ENCODE data around the gene GPNMB.
"Not testable (repeated sequence)": the region's sequence is repeated elsewhere in the genome, so short reads cannot be mapped to it uniquely, and the experiment has no call there.

Gene GPNMB
- total RNA-seq, result 0.22 to 0.24 reads per million in 2 experiments

DNA sequence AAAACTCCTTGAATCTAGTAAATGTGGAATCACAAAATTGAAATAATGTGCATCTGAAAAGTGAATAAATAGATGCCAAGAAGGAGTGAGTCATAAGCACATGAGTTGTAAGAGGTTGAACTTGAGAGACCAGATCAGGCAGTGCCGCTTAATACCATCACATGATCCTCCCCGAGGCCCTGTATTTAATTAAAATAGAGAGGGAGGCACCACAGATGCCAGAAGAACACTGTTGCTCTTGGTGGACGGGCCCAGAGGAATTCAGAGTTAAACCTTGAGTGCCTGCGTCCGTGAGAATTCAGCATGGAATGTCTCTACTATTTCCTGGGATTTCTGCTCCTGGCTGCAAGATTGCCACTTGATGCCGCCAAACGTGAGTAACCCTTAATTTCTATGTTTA, at the start of gene GPNMB:
GPNMB (plus strand) TSS at position 221 of the 400 bp plus-strand sequence; CDS start at position 304, 83 bp downstream.
- no peak for DNase-seq (ENCODE audit: low read depth)

DNA sequence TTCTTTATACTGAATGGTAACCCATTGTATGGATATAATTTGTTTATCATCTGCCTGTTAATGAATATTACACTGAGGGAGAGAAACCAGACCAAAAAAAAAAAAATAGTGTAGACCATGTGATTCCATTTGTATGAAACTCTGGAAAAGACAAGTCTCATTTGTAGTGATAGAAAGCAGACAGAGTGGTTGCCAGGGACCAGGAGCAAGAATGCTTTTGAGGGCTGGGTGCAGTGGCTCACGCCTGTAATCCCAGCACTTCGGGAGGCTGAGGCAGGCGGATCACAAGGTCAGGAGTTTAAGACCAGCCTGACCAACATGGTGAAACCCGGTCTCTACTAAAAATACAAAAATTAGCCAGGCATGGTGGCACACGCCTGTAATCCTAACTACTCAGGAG, 48.8 kb upstream of the GPNMB start:
- not testable (repeated sequence) for DNase-seq (ENCODE audit: low read depth)

DNA sequence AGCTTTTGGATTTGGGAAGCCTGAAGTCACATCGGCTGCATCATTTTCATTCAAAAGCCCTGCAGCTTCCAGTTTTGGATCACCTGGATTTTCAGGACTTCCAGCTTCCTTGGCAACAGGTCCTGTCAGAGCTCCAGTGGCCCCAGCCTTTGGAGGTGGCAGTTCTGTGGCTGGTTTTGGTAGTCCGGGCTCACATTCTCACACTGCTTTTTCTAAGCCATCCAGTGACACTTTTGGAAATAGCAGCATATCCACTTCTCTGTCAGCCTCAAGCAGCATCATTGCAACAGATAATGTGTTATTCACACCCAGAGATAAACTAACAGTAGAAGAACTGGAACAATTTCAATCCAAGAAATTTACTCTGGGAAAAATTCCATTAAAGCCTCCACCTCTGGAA, 46.2 kb upstream of the GPNMB start:
- no peak for DNase-seq (ENCODE audit: low read depth)

DNA sequence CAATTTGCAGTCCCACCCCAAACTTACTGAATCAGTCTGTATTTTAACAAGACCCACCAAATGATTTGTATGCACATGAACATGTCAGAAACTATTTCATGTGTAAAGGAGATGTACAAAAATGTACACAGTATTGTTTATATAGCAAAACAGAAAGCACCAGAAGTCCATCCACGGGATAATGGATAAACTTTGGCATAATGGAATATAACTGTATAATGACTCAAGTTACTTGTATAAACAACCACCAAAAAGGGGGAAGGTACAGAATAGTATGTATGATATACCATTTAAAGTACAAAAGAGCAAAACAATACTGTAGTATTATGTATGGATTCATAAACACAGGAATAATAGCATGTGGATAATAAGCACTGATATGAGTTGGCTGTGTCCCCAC, 42.3 kb upstream of the GPNMB start:
- DNase-seq (ENCODE audit: low read depth), result no peak

DNA sequence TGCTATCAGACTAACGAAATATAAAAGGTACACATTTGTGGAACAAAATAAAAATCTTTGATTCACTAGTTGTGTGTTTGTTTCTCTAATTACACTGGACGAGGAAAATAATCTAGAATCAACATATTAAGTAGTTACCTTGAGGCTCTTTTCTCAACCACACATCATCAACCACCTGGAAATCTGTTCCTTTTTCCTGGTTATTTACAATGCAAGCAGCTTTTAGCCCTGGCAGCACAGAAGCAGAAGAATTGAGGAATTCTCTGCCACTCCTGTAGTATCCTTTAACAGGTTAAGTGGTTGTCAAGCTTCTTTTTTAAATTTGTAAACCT, 41.0 kb upstream of the GPNMB start:
- DNase-seq (ENCODE audit: low read depth), result no peak

DNA sequence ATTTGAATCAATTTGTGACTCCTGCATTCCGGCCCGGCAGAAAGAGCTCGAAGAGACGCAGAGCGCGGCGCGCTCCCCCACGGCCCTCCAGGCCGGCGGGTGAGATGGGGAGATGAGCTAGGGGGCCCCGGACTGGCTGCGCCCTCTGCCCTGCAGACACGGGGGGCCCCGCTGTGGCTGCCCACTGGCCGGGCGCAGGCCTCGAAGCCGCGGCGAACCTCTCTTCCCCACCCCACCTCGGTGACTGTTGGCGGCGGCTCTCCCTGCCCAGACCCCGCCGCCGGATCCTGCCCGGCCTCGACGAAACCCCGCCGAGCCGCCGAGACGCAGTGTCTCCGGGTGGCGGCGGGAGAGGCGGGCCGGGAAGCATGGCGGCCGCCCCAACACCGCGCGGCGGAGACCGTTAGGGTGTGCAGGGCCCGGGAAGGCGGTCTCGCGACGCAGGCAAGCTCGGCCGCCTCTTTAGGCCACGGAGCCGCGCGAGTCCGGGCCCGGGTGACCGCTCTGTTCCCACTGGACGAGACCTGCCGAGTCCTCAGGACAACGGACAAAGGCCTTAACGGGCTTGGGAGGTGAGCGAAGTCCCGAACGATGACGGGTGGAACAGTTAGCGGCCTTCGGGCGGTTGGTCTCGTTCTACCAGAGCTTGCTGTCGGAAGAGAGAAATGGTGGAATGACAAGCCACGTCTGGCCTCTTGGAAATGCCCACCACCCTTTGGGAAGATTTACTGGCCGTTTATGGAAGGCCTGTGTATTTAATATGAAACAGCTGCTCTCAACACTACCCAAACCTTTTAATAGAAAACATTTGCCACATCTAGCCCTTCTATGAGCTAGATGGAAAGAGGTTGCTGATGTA, 40.4 kb upstream of the GPNMB start:
- no peak for DNase-seq (ENCODE audit: low read depth)

DNA sequence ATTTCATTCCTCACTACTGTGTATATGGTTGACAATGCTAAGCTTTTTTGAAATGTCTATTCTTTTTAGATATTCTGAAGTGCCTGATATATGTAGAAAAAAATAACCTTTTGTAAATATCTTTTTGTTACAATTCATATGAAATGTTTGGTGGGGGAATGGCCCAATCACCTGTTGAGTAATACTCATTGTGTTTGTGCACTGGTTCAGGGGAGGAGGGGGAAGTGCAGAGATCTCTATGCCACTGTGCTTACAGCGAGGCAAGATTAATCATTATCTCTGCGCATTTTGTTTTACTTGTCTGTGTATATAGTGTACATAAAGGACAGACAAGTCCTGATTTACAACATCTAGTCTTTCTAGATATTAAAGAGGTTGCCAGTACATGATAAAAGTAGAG, 39.6 kb upstream of the GPNMB start:
- DNase-seq (ENCODE audit: low read depth), result no peak

DNA sequence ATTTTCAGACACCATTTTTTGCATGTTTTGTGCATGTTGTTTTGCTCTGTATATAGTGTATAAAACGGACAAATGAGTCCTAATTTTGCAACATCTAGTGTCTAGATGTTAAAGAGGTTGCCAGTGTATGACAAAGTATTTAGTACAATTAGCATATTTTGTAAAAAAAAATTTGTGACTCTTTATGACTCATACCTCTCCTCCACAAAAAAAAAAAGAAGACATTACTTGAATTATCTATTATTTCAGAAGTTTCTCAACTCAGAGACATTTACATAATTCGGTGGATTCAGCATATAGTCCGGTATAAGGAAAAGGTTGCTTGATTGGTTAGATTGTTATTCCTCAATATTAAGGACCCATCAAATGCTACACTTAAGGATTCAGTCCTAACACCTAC, 38.7 kb upstream of the GPNMB start:
- no peak for DNase-seq (ENCODE audit: low read depth)

DNA sequence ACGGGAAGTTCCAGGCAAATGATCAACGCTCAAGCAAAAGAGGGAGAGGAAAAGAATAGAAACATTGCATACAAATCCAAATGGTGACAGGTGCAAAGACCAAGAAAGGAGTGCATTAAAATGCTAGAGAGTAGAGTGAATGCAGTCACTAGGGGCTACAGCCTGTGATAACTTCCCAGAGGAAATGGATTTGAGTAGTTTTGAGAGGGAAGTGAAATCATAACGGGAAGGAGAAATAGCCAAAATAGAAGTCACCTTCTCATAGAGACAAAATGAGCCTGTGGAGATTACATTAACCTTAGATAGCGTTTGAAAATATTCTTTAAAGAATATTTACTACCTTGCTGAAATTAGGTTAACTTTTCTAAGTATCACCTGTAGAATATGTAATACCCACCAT, 38.3 kb upstream of the GPNMB start:
- DNase-seq (ENCODE audit: low read depth), result no peak

DNA sequence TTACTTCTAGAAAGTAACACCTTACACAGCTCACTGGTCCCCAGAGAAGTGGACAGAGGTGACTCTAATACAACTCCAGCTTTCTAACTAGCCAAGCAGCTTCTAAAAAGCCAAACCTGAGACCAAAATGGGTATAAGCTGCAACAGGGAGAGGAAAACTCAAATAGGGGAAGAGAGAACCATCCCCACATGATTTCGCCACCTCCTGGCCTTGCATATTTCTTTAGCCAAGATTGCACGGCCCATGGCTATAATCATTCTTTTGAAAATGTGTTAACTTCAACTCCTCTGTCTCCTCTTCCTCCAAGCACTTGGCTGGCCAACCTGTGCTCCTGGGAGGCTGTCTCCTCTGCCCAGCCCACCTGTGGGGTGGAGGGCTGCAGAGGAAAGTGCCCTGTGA, 36.1 kb upstream of the GPNMB start:
- DNase-seq (ENCODE audit: low read depth), result no peak

DNA sequence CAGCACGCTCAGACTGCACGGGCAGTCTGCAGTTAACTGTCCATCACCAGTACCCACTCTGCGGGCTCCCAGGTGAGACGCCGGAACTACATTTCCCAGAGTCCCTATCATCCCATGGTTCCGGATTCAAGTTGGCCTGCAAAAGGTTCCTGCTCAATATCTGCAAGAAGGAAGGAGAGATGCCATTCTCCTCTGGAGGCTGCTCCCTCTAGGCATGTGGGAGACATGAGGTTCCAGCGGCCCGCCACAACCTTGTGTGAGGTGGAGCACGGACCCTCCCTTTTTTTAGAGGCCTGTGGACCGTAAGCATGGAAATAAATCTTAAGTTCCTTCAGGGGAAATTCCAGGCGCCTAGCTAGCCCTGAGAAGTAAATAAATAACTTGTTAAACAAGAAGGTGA, 35.0 kb upstream of the GPNMB start:
- no peak for DNase-seq (ENCODE audit: low read depth)

DNA sequence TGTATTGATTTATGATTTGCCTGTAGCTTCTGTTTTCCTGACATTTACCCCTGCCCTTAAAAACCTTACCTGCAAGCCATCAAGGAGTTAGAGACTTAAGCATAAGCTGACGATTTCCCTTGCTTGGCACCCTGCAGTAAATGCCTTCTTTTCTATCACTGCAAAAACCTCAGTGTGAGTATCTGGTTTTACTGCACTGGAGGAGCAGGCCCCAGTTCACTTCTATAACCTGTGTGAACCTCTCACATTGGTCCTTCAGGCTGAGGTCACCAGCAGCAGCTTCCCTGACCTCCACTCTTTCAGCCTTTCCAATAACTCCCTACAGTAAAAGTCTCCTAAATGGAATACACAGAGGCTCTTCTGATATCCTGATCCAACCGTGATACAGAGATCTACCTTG, 34.2 kb upstream of the GPNMB start:
- no peak for DNase-seq (ENCODE audit: low read depth)

DNA sequence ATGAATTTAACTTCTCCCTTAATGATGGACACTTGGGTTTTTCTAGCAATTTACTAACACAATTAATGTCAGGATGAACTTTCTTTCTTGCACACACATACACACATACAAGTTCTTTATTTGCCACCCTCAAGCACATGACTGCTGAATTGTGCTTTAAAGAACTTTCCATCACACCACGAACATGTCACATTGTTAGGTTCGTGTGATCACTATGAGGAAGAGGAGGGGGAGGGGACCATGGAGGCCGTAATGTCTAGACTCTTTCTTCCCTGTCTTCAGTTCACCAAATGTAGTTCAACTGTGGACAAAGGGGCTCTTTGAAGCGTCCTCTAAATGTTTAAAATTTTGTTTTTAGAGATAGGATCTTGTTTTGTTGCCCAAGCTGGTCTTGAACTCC, 33.7 kb upstream of the GPNMB start:
- no peak for DNase-seq (ENCODE audit: low read depth)

DNA sequence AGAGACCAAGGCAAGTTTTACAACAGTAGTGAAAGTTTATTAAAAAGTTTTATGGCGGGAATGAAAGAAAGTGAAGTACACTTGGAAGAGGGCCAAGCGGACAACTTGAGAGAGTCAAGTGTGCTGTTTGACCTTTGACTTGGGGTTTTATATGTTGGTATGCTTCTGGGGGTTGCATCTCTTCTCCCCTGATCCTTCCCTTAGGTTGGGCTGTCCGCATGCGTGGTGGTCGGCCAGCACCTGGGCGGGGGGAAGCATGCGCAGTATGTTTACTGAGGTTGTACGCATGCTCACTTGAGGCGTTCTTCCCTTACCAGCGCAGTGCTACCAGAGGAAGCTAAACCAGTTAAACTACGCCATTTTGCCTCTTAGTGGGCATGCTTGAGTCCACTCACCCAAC, 32.8 kb upstream of the GPNMB start:
- DNase-seq (ENCODE audit: low read depth), result no peak

DNA sequence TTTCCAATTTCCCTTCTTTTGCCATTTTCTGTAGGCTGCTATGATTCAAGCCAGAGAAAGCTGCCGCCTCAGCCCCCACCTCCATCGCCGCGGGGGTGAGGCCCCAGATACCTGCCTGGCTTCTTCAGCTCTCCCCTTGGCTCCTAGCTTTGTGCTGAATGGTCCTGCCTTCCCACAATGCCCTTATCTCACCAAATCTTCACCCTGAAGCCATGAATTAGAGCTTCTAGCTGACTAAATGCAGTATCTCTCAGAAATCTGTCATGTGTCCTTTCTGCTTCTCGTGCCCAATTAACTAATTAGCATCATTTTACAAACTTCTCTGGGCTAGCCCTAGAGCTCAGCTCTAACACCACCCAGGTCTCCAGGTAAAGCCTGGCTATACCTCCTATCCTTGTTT, 32.2 kb upstream of the GPNMB start:
- no peak for DNase-seq (ENCODE audit: low read depth)

DNA sequence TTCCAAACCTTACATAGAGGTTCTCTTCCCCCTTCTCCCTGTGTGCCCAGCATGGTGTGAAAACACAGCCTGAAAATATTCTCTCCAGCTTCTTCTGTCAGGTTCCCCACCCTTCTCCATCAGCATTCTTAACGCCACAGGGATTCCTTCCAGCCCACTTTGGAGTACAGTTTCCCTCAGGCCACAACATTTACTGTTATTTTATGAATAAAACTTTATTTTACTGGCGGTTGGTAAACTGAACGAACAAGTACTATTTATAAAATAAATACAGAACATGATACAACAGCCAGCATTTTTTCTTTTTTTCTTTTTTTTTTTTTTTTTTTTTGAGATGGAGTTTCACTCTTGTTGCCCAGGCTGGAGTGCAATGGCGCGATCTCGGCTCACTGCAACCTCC, 31.6 kb upstream of the GPNMB start:
- DNase-seq (ENCODE audit: low read depth), result no peak

DNA sequence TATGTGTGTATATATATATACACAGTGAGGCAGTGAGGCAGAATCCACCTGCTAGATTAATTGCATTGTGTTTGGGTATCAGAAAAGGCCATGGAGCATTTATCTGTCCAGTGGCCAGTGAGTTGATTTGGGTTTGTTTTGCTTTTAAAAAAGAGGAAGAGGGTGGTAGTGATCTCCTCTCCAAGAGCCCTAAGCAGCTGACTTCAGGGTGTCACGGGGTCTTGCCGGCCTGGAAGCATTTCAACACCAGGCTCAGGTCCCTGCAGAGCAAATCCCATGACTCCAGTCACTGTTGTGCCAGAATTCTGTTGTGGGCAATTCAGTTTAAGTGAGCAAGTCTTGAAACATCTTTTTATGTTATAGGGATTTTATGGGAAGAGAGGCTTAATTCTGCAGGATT, 30.6 kb upstream of the GPNMB start:
- DNase-seq (ENCODE audit: low read depth), result no peak

DNA sequence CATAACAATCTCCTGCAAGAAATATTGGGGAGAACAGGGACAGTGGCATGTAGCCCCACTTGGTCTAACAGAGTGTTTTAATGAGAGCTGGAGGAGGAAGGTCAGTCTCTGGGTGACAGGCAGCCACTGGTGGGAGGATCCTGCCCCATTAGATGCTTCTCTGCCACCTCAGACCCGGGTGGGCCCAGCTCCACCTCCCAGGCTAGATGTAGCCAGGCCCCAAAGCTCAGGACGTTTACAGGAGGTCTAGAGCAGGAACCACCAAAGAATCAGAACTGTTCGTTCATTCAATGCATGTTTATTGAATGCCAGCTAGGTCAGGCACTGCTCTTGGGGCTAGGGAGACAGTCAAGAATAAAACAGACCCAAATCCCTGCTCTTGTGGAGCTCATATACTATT, 28.4 kb upstream of the GPNMB start:
- DNase-seq (ENCODE audit: low read depth), result no peak

DNA sequence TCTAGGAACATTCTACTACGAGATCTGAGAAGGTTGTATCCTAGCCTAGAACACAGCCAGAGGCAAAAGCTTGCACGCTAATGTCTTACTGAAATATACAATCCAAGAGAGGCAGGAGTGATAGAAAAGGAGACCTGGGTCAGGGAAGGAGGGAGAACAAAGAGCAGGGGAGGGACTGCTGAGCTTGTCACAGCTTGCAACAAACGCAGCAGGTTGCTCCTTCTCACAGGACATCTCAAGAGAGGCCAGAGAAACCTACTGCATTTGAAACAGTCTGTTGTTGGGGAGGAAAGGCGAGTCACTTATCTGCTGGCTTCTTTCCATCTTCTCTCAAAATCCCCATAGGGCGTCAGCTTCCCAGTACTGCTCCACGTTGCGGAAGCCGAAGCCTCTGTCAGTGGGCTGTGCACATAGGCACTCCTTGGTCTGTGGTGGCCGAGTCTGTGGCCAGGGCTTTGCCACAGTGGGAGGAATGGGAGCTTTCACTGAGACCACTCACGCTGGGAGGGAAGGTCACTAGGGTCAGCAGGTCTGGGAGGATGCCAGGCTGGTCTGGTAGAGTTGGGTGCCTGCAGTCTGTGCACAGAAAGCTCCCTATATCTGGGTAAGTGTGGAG, 25.8 kb upstream of the GPNMB start:
- no peak for DNase-seq (ENCODE audit: low read depth)

DNA sequence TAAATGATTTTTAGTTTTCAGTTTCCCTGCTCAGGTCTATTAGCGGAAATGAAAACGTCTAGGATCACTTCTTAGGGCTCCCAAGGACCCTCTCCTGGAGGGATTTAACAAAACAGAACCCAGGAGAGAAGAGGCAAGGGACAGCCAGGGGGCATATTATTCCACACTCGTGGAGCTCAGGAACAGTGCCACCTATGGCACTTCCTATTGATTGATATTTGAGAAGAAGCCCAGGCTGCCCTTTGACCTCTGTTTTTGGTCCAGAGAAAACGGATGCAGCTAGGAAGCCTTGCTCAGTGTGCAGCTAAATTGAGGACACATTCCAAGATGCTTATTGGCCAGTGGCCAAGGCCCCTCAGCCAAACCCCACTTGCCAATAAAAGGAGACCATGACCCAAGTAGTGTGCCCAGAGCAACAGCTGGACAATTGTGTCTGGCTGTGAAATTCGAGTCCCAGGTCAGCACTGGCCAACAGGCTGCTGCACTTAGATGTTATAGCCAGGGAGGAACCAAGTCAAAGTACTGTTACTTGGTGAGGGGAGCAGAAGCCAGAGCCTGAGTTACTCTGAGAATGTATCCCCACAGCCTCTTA, 24.0 kb upstream of the GPNMB start:
- DNase-seq (ENCODE audit: low read depth), result no peak

DNA sequence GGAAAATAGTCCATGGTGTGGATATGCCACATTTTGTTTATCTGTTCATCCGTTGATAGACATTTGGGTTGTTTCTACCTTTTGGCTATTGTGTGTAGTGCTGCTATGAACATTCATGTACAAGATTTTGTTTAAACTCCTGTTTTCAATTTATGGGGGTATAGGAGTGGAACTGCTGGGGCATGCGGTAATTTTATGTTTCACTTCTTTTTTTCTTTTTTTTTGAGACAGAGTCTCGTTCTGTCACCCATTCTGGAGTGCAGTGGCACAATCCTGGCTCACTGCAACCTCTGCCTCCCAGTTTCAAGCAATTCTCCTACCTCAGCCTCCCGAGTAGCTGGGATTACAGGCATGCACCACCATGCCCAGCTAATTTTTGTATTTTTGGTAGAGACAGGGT, 22.2 kb upstream of the GPNMB start:
- DNase-seq (ENCODE audit: low read depth), result not testable (repeated sequence)

DNA sequence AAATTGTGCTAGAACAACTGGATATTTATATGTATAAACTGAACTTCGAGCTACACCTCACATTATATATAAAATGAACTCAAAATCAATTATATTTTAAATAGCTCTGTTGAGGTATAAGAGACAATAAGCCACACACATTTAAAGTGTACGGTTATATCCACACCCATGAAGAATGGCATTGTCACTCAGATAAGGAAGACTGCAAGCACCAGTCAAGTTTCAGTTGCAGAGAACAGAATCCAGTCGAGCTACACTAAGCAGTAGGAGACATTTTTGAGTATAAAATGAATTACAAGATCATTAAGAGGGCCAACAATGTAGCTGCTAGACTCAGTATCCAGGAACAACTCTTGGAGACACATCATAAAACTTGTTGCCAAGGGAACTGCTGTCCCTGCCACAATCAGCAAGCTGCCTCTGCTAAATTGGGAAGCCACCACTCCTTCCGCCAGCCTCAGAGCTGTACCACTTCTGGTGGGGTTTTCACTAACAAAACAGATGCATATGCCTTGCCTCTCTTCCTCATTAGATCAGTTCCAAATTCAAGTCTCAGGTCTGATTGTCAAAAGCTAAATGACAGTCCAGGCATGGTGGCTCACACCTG, 19.6 kb upstream of the GPNMB start:
- no peak for DNase-seq (ENCODE audit: low read depth)

DNA sequence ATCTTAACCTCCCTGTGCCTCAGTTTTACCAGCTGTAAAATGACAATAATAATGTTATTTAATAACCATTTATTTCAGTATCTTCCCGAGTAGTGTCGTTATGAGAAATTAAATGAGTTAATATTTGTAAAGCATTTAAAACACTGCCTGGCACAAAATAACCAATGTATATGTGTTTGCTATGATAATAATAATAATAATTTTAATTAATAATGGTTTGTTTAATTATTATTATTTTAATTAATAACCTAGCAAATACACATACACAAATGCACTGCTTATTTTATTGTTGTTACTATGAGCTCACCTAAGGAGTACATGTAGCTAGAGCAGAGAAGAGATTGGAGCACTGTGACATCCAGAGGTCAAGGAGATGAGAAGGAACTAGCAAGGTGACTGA, 18.2 kb upstream of the GPNMB start:
- DNase-seq (ENCODE audit: low read depth), result no peak
